Right lobe of liver (tissue), 4 donors: ENCODE results near the gene AP3S2.

Source experiments
- POLR2A ChIP-seq: fragments of 450-650 bp; IDR thresholded peaks from one replicate; pipeline ENCODE4 v1.6.1; 2017; ENCODE audit warnings: antibody characterized with exemption, mild to moderate bottlenecking
- TF ChIP-seq, protein P1 (sequence below), 4 donors: fragments of 200-600 bp in 3 of 4; fragments of 450-650 bp in 1 of 4; IDR thresholded peaks; one replicate each; pipeline versions ENCODE4 v1.5.1 to v1.8.0; 2016 to 2022; ENCODE audit warnings: antibody characterized with exemption in 4 of 4, mild to moderate bottlenecking in 2 of 4
- donor health status: DM: no; HTN: no; CAD: no.
- donor health status: DM: no; HTN: no; CAD: no.
- donor health status: DM: no; HTN: yes; CAD: no.

DNA sequence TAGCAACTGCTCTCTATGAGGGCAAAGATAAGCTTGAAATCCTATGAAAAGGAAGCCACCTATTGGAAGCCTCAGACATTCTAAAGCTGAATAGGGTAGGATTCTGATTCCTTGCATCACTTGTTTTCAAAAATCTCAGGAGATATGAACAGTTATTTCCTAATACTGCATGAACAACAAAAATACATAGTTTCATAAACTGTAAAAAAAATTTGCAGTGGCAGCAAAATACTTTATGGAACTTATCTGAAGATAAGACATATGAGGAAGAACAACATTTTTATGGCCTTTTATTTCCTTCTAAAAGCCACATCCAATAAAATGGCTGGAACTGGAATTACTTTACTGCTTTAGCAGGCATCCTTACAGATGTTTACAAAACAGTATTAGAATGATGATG is 29.9 kb downstream of the AP3S2 start:
- TF ChIP-seq, protein P1, sequence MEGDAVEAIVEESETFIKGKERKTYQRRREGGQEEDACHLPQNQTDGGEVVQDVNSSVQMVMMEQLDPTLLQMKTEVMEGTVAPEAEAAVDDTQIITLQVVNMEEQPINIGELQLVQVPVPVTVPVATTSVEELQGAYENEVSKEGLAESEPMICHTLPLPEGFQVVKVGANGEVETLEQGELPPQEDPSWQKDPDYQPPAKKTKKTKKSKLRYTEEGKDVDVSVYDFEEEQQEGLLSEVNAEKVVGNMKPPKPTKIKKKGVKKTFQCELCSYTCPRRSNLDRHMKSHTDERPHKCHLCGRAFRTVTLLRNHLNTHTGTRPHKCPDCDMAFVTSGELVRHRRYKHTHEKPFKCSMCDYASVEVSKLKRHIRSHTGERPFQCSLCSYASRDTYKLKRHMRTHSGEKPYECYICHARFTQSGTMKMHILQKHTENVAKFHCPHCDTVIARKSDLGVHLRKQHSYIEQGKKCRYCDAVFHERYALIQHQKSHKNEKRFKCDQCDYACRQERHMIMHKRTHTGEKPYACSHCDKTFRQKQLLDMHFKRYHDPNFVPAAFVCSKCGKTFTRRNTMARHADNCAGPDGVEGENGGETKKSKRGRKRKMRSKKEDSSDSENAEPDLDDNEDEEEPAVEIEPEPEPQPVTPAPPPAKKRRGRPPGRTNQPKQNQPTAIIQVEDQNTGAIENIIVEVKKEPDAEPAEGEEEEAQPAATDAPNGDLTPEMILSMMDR (IDR thresholded peaks at IDR 0.05) = no peak
- no peak for TF ChIP-seq POLR2A
